GM21717 (cell line): ENCODE data around the gene RBBP5.

Experiments used
- ATAC-seq: cut with Tn5 transposase; IDR thresholded peaks from one replicate; pipeline ENCODE4 v1.9.1; 2021; ENCODE audit warnings: mild to moderate bottlenecking, moderate library complexity; ENCODE audit not compliant: unreplicated experiment

Gene RBBP5

GRCh38 chr1:205076245-205076761 lies 45.5 kb downstream of the RBBP5 start:
- ATAC-seq: no peak

DNA sequence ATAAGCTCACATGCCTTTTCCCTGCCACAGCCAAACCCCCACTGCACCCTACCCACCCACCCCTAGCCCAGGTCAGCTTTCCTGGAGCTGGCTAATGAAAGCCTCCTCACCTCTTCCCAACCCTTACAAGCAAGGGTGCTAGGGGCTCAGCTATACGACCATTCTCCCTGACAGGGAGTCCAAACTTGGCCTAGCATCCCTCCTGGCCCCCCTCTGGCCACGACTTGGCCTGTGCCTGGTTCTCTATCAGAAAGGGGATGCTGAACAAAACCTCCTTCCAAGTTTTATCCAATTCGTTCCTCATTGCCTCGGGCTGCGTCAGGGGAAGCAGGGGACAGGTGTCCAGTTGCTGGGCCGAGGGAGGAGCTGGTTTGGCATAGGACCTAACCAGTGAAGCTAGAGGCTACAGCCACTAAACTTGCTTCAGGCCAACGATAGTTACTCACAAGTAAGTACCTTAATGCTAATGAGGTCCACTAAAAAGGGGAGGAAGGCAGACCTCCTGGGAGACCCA lies 46.1 kb downstream of the RBBP5 start:
- no peak for ATAC-seq

DNA sequence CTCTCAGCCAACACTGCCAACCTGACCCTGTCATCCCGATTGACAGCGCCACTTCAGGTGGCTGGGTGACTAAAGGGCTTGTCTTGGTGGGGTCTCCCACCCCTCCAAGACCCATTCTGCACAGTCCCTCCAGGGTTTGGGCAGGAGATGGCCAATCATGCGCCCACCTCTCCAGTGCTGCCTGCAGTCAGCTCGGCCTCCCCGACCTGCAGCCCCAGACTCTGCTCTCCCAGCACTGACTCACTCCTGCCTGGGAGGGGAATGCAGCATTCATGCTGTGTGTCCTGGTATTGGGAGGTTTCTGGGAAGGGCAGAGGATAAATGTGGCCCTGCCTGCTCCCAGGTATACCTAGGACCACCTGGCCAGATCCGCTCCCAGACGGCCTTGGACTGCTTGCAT lies 47.3 kb downstream of the RBBP5 start:
- ATAC-seq: no peak

GRCh38 chr1:205074084-205074483 lies 47.7 kb downstream of the RBBP5 start:
- ATAC-seq: no peak

DNA sequence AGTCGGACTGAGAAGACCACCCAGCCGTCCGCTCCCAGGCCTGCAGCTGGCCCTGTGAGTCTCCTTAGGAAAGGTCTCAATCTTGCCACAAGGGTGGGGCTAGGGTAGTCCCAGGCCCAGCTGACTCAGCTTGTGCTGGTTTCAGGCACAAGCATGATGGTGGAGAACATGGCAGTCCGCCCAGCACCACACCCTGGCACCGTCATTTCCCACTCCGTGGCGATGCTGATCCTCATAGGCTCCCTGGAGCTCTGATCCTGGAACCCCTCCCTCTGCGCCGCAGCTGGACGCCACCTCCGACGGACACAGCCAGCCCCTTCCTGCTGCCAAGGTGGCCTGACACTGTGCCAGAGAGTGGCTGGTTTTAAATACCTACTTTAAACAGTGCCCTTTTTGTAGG lies 48.3 kb downstream of the RBBP5 start:
- no peak for ATAC-seq

- ATAC-seq: no peak
These were observed 48.9 kb downstream of the RBBP5 start for GRCh38 chr1:205072881-205073280.

- no peak for ATAC-seq
These were observed 49.5 kb downstream of the RBBP5 start for GRCh38 chr1:205072286-205072685.

DNA sequence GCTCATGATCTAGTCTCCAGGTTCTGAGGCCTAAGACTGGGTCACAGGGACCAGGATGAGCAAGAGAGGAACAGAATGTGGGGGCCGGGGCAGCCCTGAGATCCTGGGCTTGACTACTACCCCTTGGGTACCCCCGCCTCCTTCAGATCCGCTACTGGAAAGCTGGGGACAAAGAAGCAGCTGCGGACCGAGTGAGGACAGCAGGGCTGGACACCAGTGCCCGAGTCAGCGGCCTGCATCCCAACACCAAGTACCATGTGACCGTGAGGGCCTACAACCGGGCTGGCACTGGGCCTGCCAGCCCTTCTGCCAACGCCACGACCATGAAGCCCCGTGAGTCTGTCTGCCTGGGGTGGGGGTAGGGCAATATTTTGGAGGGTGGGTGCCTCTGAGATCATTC lies 50.0 kb downstream of the RBBP5 start:
- no peak for ATAC-seq

DNA sequence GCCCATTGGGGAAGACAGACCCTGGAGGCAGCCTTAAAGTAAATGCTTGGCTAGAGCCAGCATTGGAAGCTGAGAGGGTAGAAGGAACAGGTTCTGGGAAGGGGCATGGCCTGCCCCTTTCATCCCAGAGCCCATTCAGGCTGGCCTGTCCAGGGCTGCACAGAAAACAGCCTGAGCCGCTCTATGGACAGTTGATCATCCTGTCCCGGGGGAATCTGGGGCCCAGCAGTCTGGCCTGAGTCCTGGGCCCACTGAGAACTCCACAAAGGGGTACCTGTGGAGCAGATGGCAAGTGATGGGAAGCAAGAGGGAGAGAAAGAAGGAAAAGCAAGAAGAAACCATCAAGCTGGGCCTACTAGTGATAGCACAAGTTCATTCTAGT lies 50.8 kb downstream of the RBBP5 start:
- ATAC-seq: no peak

GRCh38 chr1:205069371-205070125 lies 52.2 kb downstream of the RBBP5 start:
- no peak for ATAC-seq

GRCh38 chr1:205068457-205069040 lies 53.2 kb downstream of the RBBP5 start:
- ATAC-seq: no peak

- no peak for ATAC-seq
These were observed 53.8 kb downstream of the RBBP5 start for GRCh38 chr1:205068001-205068400.

DNA sequence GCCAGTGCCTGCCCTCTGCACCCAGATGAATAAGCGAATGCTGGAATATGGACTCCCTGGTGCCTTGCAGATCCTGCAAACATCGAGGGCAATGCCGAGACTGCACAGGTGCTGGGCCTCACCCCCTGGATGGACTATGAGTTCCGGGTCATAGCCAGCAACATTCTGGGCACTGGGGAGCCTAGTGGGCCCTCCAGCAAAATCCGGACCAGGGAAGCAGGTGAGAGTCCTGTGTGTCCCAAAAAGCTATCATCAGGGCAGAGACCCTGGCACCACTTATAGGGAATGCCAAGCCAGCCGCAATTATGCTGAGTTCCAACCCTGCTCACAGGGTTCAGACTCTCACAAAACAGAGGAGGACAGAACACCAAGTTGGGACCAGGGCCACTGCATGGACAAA lies 54.7 kb downstream of the RBBP5 start:
- no peak for ATAC-seq

GRCh38 chr1:205066141-205066818 lies 55.5 kb downstream of the RBBP5 start:
- ATAC-seq: no peak

GRCh38 chr1:205065666-205066065 lies 56.1 kb downstream of the RBBP5 start:
- no peak for ATAC-seq

DNA sequence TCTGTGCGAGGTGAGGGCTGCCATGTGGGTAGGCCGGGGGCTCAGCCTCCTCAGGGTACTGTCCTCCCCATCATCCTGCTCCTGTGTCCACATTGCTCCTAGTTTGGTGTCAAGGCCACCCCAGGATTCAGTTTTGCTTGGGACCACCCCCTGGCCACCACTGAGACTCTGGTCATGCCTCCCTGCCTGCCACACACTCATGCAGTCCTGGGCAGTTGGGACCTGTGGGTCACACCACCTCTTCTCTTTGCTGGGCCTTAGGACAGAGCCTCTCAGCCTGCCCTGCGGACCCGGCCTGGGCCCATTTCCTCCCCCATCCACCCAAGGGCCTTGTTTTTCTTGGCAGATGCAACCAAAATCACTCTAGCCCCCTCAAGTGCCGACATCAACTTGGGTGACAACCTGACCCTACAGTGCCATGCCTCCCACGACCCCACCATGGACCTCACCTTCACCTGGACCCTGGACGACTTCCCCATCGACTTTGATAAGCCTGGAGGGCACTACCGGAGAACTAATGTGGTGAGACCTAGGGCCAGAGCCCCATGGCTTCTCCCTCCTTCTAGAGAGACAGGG lies 56.9 kb downstream of the RBBP5 start:
- ATAC-seq: no peak

DNA sequence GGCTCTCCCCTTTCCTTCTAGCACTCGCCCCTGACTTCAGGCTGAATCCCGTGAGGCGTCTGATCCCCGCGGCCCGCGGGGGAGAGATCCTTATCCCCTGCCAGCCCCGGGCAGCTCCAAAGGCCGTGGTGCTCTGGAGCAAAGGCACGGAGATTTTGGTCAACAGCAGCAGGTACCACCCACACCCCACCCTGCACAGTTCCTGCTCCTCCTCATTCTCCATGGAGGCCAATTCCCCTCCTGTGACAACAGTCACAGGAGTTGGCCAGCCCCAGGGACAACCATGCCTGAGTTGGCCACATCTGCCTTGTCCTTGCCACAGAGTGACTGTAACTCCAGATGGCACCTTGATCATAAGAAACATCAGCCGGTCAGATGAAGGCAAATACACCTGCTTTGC lies 57.5 kb downstream of the RBBP5 start:
- no peak for ATAC-seq

GRCh38 chr1:205062895-205063294 lies 58.9 kb downstream of the RBBP5 start:
- ATAC-seq: no peak

DNA sequence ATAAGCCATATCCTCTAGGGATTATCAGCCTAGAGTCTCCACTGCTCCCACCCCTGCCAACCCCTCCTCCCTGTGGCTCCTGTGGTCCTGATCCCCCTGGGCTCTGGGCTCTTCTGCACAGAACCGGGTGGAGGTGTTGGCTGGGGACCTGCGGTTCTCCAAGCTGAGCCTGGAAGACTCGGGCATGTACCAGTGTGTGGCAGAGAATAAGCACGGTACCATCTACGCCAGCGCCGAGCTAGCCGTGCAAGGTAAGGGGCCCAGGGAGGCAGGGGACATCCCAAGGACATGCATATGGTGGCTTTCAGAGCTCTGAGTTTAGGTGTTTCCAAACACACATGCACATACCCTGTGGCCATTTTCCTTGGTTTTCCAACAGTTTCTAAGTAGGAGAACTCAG lies 59.5 kb downstream of the RBBP5 start:
- ATAC-seq: no peak

GRCh38 chr1:205061665-205062069 lies 60.1 kb downstream of the RBBP5 start:
- no peak for ATAC-seq

GRCh38 chr1:205061227-205061626 lies 60.6 kb downstream of the RBBP5 start:
- ATAC-seq: no peak
